Erythroblast (primary cell): ENCODE results near the gene STAT6.

Experiments used
- DNase-seq, 2 experiments: peaks; one replicate each; lab custom pipeline; 2025; lab: John Stamatoyannopoulos, UW
- GATA1 ChIP-seq: IDR thresholded peaks from 2 replicates; pipeline ENCODE4 v1.6.1; 2011; ENCODE audit warnings: low read depth, mild to moderate bottlenecking, control low read depth, low read length, moderate library complexity
- POLR2A ChIP-seq: IDR thresholded peaks from 2 replicates; pipeline ENCODE4 v1.6.1; 2011; ENCODE audit warnings: mild to moderate bottlenecking, low read length

Gene STAT6

DNA sequence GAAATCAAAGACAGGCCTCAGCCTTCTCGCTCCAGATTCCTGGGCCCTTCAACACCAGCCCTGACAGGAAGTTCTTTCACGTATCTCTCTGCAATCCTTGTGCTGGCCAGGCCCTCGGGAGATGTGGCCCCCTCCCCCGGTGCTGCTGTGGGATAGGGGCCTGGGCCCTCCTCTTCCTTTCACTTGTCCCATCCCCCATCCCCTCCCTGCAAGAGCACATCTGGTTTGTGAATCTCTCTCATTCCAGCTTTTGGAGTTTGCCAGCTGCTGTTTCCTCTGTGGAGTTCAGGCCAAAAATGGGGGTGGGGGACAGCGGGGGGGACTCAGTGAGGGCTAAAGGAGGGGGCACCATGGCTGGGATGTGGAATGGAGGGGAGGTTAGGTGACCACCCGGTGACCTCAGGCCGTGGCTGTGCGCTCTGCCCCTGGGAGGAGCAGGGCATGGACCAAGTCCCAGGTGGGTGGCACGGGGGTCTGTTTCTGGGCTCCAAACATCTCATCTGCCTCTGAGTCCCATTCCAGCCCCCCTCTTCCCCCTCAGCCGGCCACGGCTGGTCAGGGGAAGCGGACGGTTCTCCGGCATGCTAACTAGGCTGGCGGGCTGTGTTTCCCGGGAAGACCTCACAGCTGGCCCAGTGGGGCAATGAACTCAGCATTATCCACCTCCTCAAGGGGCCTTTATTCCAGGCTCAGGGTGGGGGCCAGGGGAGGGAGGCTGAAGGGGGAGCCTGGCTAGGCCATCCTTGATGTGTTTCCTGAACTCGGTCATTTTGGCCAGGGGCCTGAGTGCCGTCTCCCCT lies 24.6 kb upstream of the STAT6 start:
- no peak for TF ChIP-seq GATA1
- TF ChIP-seq POLR2A = no peak
- no peak for DNase-seq

DNA sequence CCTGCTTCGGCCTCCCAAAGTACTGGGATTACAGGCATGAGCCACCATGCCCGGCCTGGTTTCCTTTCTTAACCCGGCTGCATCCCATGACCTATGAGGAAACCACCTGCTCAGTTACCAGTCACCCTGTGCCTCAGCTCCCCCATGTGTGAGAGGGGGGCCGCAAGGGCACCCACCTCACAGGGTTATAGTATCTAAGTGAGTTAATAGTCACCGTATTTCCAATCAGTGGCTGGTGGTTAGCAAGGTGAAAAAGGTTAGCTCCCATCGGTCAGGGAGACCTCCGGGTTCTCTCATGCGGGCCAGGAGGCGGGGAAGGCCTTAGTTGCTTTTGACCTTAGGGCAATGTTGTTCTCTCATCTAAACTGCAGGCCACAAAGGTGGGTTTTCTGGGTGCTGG lies 23.8 kb upstream of the STAT6 start:
- TF ChIP-seq GATA1 (no peak), POLR2A (no peak)
- no peak for DNase-seq

DNA sequence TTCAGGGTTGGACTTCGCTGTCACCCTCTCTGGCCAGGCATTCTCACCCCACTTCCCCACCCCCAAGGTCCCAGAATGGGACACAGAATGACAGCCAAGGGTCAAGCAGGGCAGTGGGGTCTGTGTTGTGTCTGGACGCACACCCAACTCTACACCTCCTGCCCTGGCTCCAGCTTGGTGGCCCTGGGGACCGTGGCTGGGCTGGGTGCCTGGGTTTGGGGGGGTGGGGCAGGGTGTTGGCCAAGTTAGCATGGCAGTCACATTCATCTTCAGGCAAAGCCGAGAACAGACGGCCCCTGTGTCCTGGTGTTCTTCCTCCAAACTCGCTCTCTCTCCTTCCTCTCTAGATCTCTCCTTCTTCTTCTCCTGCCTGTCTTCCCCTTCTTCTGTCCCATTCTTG lies 22.8 kb upstream of the STAT6 start:
- DNase-seq = no peak

DNA sequence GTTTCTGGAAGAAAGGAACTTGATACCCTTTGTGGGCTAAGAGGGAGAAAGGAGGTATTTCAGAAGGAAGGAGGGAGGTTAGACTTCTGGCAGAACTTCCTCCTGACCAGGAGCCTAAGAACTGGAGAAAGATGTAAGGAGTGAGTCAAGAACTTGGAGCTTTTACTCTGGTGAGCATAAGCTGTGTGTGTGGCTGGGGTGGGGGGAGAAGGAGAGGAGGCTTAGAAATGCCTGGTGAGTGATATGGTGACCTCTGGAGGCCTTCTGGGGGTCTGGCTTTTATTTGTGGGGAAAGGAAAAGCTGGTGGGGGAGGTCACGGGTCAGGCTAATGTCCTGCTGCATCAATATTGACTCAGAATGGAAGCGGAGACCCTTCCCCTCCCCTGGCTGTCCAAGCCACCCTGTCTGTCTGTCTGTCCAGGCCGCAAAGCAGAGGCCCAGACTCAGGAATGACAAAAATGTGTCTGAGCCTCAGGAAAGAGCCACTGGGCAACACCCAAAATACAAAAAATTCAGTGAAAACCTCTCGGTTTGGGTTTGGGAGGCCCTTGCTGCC lies 21.9 kb upstream of the STAT6 start:
- TF ChIP-seq GATA1 = no peak
- TF ChIP-seq POLR2A = no peak
- no peak for DNase-seq

More for the DNA sequence above, 22.8 kb upstream of the STAT6 start:
- no peak for TF ChIP-seq GATA1
- no peak for TF ChIP-seq POLR2A

GRCh38 chr12:57131896-57132744 lies 21.0 kb upstream of the STAT6 start:
- TF ChIP-seq GATA1 (no peak), POLR2A (no peak)

GRCh38 chr12:57130941-57131340 lies 19.8 kb upstream of the STAT6 start:
- no peak for TF ChIP-seq POLR2A
- TF ChIP-seq GATA1 = no peak
- DNase-seq = no peak

More at GRCh38 chr12:57131896-57132744, 21.0 kb upstream of the STAT6 start:
- DNase-seq = peak in 1 of 2 experiments; percentile 17

DNA sequence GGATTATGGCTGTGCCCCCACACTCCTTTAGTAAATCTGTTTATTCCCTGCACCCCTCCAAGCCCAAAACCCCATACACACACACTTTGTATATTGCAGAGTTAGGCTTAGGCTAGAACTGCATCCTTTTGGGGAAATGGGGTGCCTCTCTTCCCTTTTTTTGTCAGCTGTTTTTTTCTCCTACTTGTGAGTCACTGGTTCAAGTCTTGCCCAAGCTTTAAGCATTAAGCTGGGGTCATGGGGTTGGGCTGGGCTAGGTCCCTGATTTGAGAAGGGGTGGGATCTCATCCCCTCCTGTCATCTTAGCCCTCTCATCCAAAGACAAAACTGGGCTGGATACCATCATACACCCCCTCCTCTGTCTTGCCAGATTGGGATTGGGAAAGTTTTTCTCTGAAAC lies 18.7 kb upstream of the STAT6 start:
- TF ChIP-seq GATA1 (no peak), POLR2A (no peak)
- DNase-seq = no peak

DNA sequence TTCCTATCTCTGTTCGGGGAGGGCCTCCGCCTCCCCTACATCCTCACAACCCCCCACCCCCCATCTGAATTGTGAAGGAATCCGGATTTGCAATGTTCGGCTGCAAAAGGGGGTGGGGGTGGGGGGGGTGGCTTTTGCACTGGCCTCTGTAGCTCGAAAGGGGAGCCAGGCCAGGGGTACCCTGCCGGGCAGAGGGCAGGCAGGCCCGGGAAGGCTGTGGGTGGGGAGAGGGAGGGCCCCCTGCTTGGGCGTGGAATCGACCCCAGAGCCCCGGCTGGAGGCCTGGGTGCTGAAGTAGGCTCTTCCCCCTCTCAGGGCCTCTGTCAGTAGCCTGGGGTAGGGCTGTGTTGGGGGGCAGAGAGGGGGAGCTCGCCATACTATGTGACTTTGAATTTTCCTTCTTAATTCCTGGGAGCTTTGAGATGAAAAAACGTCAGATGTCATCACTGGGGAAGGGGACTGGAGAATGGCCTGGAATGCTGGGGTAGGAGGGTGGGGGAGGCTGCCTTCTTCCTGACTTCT lies 18.2 kb upstream of the STAT6 start:
- TF ChIP-seq POLR2A = no peak
- no peak for DNase-seq

- DNase-seq = no peak
- no peak for TF ChIP-seq GATA1
- no peak for TF ChIP-seq POLR2A
These were observed 17.5 kb upstream of the STAT6 start for GRCh38 chr12:57128519-57129247.

- TF ChIP-seq GATA1 = no peak
- no peak for TF ChIP-seq POLR2A
- peak; percentile 65 to 68 for DNase-seq
These were observed 16.8 kb upstream of the STAT6 start, which contains the start of gene LRP1 for GRCh38 chr12:57127726-57128518. LRP1 (plus strand) TSS chr12:57128483; CDS start chr12:57128965, 482 bp downstream.

DNA sequence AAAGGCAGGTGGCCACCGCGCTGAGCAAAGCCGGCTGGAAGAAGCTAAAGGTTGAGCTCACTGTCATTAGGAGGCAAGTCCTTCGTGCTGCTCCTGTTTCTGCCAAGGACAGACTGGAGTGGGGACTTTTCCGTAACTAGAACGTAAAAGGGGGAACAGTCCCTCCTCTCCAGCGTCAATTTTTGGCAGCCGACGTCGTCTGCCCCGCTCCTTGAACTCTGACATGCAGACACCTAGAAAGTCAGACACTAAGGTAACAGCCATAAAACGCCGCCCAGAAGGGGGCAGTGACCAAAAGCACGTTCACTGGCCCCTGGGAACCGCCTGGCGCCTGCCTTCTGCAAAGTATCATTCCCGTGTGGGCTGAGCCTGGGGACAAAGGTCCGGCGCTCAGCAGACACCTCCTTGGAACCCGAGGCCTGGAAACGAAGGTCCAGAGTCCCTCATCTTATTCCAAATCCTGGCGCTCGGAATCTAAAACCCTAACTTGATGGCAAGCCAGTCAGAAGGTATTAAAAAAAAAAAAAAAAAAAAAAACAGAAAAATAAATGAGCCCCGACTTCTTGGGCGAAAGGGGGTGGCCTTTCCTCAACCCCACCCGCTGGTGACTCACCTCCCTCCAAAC lies 16.1 kb upstream of the STAT6 start:
- DNase-seq = peak; percentile 40 to 63
- TF ChIP-seq POLR2A = no peak
- TF ChIP-seq GATA1 = no peak

DNA sequence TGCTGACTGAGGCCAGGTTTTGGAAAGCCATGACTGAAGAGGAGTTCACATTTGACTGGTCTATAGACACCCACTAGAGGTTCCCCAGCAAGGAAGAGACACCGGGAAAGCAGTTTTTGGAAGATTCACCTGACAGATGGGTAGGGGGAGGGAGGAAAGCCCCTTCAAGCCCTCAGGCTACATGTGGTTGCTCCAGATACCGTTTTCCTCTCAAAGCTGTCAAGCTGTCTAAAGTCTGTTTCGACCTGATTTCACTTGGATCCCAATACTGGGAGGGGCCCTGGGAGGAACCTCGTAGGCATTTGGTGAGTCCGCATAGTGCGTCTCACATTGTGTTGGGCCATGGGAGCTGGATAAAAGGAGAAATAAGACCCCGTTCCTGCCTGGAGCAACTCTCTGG lies 15.4 kb upstream of the STAT6 start:
- TF ChIP-seq GATA1 (no peak), POLR2A (no peak)
- DNase-seq = peak; percentile 13 to 14
